Measurements from ENCODE around the gene MYO3B. TPM values are rescaled to one million over a fixed set of nuclear protein-coding genes. Genes with fewer than 3 reads are reported as not detected.

The MYO3B gene
- total RNA-seq, 1 experiment from 2014 or later: 0.63 TPM

DNA sequence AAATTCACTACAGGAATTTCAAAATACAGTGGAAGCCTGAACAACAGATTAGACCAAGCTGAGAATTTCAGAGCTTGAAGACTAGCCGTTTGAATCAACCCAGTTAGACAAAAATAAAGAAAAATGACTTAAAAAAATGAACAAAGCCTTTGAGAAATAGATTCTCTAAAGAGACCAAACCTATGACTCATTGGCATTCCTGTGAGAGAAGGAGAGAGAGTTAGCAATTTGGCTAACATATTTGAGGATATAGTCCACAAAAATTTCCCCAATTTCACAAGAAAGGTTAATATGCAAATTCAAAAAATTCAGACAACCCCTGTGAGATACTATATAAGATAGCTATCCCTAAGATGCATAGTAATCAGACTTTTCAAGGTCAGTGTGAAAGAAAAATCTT lies 78.0 kb downstream of the MYO3B start:
- peaks cover 0 to 7% of the 10 kb centered on the region in 2 experiments; a peak in 4 of 5 replicates for H3K9me3 Mint-ChIP-seq
- Histone ChIP-seq H4K20me1 (ENCODE audit: control insufficient read depth, insufficient read depth, insufficient read length) (no peaks in the 10 kb centered on the region), H2BK12ac (ENCODE audit: insufficient read length, low read depth, low read length) (no peak overlapping the region), H3K27ac (ENCODE audit: insufficient read length, low read depth, low read length) (no peak overlapping the region), H3K4me2 (ENCODE audit: insufficient read depth, insufficient read length, low read length) (no peak overlapping the region), H3K79me2 (ENCODE audit: insufficient read depth, low read length) (no peaks in the 10 kb centered on the region), H3K23me2 (ENCODE audit: insufficient read length, low read depth, low read length, poor library complexity, severe bottlenecking) (no peaks in the 10 kb centered on the region), H2AFZ (ENCODE audit: low read length) (no peak overlapping the region), H3K18ac (ENCODE audit: insufficient read length, low read depth, low read length) (no peak overlapping the region), H3K9me3 (ENCODE audit: control insufficient read depth, low read depth, low read length) (no peaks in the 10 kb centered on the region), H3K79me1 (ENCODE audit: insufficient read depth, low read depth, low read length, poor library complexity, severe bottlenecking) (no peaks in the 10 kb centered on the region), H3K27me3 (ENCODE audit: insufficient read depth, low read length) (no peaks in the 10 kb centered on the region), H3T11ph (ENCODE audit: low read length) (no peak overlapping the region), H2BK120ac (ENCODE audit: low read depth, low read length, poor library complexity, severe bottlenecking) (no peak overlapping the region), H3K4ac (ENCODE audit: low read depth, low read length) (no peak overlapping the region), H4K91ac (ENCODE audit: insufficient read length, low read depth, low read length) (no peak overlapping the region), H3K23ac (ENCODE audit: insufficient read length, low read depth, low read length) (no peak overlapping the region), H3K14ac (ENCODE audit: insufficient read depth, low read length) (no peak overlapping the region), H2BK20ac (ENCODE audit: low read depth, low read length, poor library complexity, severe bottlenecking) (no peak overlapping the region), H2AK5ac (ENCODE audit: insufficient read length, low read length) (no peak overlapping the region), H4K5ac (ENCODE audit: insufficient read length, low read depth, low read length) (no peak overlapping the region), H3K9ac (ENCODE audit: extremely low read depth, insufficient read length, low read length) (no peak overlapping the region), H3K4me1 (ENCODE audit: insufficient read depth, low read length) (no peaks in the 10 kb centered on the region), H3K56ac (ENCODE audit: insufficient read length, low read depth, low read length) (no peak overlapping the region), H2BK15ac (ENCODE audit: low read depth, low read length) (no peak overlapping the region), H4K8ac (replicated peaks; ENCODE audit: insufficient read length, low read depth, low read length) (no peak overlapping the region), H2BK5ac (ENCODE audit: insufficient read length, low read length) (no peak overlapping the region)
- no peak for DNase-seq
- H3K36me3 Mint-ChIP-seq (ENCODE audit: insufficient read depth in 1 of 3, low read depth in 3 of 3): peaks cover 0 to 8% (median 5%) of the 10 kb centered on the region in 3 experiments; a peak in 5 of 7 replicates
- H3K4me1 Mint-ChIP-seq: no peaks in the 10 kb centered on the region; a peak in 1 of 4 replicates
- no peaks in the 10 kb centered on the region; the same call in 1 of the 2 replicates for H3K27me3 Mint-ChIP-seq (ENCODE audit: low read depth)
- no peak overlapping the region for H3K27ac Mint-ChIP-seq
- TF ChIP-seq, protein P1, sequence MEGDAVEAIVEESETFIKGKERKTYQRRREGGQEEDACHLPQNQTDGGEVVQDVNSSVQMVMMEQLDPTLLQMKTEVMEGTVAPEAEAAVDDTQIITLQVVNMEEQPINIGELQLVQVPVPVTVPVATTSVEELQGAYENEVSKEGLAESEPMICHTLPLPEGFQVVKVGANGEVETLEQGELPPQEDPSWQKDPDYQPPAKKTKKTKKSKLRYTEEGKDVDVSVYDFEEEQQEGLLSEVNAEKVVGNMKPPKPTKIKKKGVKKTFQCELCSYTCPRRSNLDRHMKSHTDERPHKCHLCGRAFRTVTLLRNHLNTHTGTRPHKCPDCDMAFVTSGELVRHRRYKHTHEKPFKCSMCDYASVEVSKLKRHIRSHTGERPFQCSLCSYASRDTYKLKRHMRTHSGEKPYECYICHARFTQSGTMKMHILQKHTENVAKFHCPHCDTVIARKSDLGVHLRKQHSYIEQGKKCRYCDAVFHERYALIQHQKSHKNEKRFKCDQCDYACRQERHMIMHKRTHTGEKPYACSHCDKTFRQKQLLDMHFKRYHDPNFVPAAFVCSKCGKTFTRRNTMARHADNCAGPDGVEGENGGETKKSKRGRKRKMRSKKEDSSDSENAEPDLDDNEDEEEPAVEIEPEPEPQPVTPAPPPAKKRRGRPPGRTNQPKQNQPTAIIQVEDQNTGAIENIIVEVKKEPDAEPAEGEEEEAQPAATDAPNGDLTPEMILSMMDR (conservative IDR thresholded peaks at IDR 0.05): no peak
- WGBS (ENCODE audit: extremely low coverage, insufficient read length, low lambda C conversion rate): no CpG with 5 or more reads among the region's 1 CpG
- H3K4me3 Mint-ChIP-seq: no peak overlapping the region

Data from H9 (cell line).